ENCODE results near the gene HEYL. TPM values are rescaled to one million over a fixed set of nuclear protein-coding genes. Genes with fewer than 3 reads are reported as not detected.
A peak's percentile ranks its signal among the peaks of the same experiment; 100 is the strongest.

HEYL gene
- polyA plus RNA-seq, 4 donors = 1.1 to 4.7 (median 3.4) TPM; not detected in 1

DNA sequence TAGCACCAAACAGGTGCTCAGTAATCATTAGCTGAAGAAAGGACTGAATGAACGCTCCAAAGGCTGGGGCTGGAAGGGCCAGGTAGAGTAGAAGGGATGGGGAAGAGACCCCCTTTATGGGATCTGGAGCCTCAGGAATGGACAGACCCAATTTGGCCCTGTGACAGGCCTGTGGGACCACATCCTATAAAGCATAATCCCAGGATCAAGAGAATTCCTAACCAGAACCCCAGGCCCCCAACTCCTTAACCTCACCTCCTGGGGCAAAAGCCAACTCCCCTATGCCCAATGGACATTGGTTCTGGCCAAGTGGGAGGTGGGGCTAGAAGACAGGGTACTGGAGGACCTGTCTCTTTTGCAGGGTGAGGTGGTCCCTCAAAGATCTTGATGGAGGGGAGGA lies 42.6 kb upstream of the HEYL start:
- WGBS, 3 donors = 35 to 65% (median 65%) methylated on average over 1 of the region's 1 CpG
- no peak for DNase-seq
- Histone ChIP-seq H3K27me3 (ENCODE audit: control insufficient read depth in 3 of 3, insufficient read depth in 3 of 3, low read length in 3 of 3) (peaks cover 8 to 73% (median 9%) of the 10 kb centered on the region in 3 donors), H3K4me3 (ENCODE audit: low read depth in 1 of 3, low read length in 3 of 3) (no peak overlapping the region), H3K27ac (ENCODE audit: low read depth in 1 of 3, low read length in 2 of 3) (no peak overlapping the region), H3K4me1 (ENCODE audit: control insufficient read depth in 3 of 3, insufficient read depth in 2 of 3, low read depth in 1 of 3, low read length in 2 of 3) (no peaks in the 10 kb centered on the region), H3K36me3 (ENCODE audit: control insufficient read depth in 3 of 3, insufficient read depth in 2 of 3, low read depth in 1 of 3, low read length in 3 of 3) (no peaks in the 10 kb centered on the region), H3K9me3 (ENCODE audit: control insufficient read depth in 2 of 2, insufficient read depth in 1 of 2, low read depth in 1 of 2, low read length in 1 of 2) (no peaks in the 10 kb centered on the region)
- FAIRE-seq = no peak

DNA sequence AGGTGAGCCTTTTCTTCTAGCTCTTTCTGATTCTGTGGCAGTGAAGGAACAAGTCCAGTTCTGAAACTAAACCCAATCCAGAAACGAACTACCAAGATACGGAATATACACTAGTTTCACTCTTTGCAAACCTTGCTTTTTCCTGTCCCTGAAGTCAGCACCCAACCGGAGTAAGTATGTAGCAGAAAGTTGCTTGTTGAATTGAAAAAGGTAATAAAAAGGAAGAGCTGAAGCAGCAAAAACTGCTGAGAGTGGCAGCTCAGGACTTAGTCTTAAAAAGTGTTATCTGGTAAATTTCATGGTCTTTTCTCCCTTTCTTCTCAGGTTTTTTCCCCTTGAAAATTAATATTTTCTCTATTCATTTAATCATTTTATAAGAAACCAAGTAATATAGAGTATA lies 41.9 kb upstream of the HEYL start:
- Histone ChIP-seq H3K27me3 (ENCODE audit: control insufficient read depth in 3 of 3, insufficient read depth in 3 of 3, low read length in 3 of 3) (peaks cover 8 to 72% (median 9%) of the 10 kb centered on the region in 3 donors), H3K27ac (ENCODE audit: low read depth in 1 of 3, low read length in 2 of 3) (no peak overlapping the region), H3K9me3 (ENCODE audit: control insufficient read depth in 2 of 2, insufficient read depth in 1 of 2, low read depth in 1 of 2, low read length in 1 of 2) (no peaks in the 10 kb centered on the region), H3K36me3 (ENCODE audit: control insufficient read depth in 3 of 3, insufficient read depth in 2 of 3, low read depth in 1 of 3, low read length in 3 of 3) (no peaks in the 10 kb centered on the region), H3K4me3 (ENCODE audit: low read depth in 1 of 3, low read length in 3 of 3) (no peak overlapping the region), H3K4me1 (ENCODE audit: control insufficient read depth in 3 of 3, insufficient read depth in 2 of 3, low read depth in 1 of 3, low read length in 2 of 3) (no peaks in the 10 kb centered on the region)
- no peak for DNase-seq
- FAIRE-seq = no peak
- WGBS, 3 donors = 69 to 74% (median 71%) methylated on average over 3 of the region's 3 CpGs

DNA sequence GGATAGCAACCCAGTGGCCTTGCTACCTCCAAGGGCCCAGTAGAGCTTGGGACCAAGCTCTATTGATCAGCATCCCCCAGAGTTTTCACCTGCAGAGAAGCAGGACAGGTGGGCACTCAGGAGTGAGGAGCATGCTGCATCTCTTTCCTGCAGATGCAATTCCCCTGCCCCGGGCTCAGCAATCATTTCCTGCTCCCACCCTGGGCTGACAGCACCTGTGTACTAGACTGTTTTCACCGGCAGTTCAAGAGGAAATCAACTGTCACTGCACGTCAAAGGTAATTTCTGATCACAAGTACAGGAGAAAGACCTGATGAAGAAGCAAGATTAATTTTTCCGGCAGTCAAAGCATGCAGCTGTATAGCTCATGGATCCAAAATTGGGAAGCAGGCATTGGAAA lies 41.3 kb upstream of the HEYL start:
- Histone ChIP-seq H3K4me1 (ENCODE audit: control insufficient read depth in 3 of 3, insufficient read depth in 2 of 3, low read depth in 1 of 3, low read length in 2 of 3) (no peaks in the 10 kb centered on the region), H3K9me3 (ENCODE audit: control insufficient read depth in 2 of 2, insufficient read depth in 1 of 2, low read depth in 1 of 2, low read length in 1 of 2) (no peaks in the 10 kb centered on the region), H3K27ac (ENCODE audit: low read depth in 1 of 3, low read length in 2 of 3) (no peak overlapping the region), H3K27me3 (ENCODE audit: control insufficient read depth in 3 of 3, insufficient read depth in 3 of 3, low read length in 3 of 3) (peaks cover 8 to 70% (median 9%) of the 10 kb centered on the region in 3 donors), H3K36me3 (ENCODE audit: control insufficient read depth in 3 of 3, insufficient read depth in 2 of 3, low read depth in 1 of 3, low read length in 3 of 3) (no peaks in the 10 kb centered on the region), H3K4me3 (ENCODE audit: low read depth in 1 of 3, low read length in 3 of 3) (no peak overlapping the region)
- DNase-seq (no peak), FAIRE-seq (no peak)
- WGBS, 3 donors = 60 to 69% (median 63%) methylated on average over 4 of the region's 4 CpGs

DNA sequence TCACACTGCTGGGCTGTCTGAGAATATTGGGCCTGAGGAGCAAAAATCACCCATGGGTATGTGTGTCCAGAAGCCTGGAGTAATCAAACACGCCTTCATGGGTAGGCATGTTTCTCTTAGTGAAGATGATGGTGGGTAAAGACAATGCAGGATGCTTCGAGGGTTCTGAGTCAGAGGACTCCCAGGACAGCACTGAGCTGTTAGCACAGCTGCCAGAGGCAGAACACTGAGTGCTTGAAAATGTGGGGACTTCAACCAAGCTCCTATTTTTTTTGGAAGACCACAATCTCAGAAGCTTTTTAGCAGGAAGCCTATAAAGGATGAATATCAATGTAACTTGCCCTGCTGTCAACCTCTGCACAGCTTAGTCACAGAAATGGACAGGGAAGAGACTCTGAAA lies 40.4 kb upstream of the HEYL start:
- no peaks in the 10 kb centered on the region for H3K36me3 ChIP-seq (ENCODE audit: control insufficient read depth in 3 of 3, insufficient read depth in 2 of 3, low read depth in 1 of 3, low read length in 3 of 3)
- no peaks in the 10 kb centered on the region for H3K4me1 ChIP-seq (ENCODE audit: control insufficient read depth in 3 of 3, insufficient read depth in 2 of 3, low read depth in 1 of 3, low read length in 2 of 3)
- H3K27ac ChIP-seq (ENCODE audit: low read depth in 1 of 3, low read length in 2 of 3) = no peak overlapping the region
- DNase-seq = no peak
- WGBS, 3 donors = 66 to 79% (median 66%) methylated on average over 2 of the region's 2 CpGs
- H3K9me3 ChIP-seq (ENCODE audit: control insufficient read depth in 2 of 2, insufficient read depth in 1 of 2, low read depth in 1 of 2, low read length in 1 of 2) = no peaks in the 10 kb centered on the region
- no peak for FAIRE-seq
- H3K27me3 ChIP-seq (ENCODE audit: control insufficient read depth in 3 of 3, insufficient read depth in 3 of 3, low read length in 3 of 3) = peaks cover 8 to 65% (median 9%) of the 10 kb centered on the region in 3 donors
- no peak overlapping the region for H3K4me3 ChIP-seq (ENCODE audit: low read depth in 1 of 3, low read length in 3 of 3)

DNA sequence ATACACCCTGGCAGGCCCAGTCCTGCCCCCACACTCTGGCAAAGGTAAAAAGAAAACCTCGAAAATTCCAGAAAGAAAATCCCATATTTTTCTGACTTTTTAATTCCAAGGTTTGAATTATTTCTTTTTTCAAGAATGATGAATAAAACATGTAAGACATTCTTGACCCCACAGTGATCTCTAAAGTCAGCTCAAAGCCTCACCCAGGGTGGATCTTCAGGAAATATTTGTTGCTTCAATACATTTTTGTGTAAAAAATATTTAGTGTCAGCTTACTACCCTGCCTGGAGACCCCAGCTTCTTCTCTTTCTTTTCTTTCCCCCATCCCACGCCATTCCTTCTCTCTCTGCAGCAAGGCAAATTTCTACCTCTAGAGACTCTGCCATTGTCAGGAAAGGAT lies 39.4 kb upstream of the HEYL start:
- no peaks in the 10 kb centered on the region for H3K9me3 ChIP-seq (ENCODE audit: control insufficient read depth in 2 of 2, insufficient read depth in 1 of 2, low read depth in 1 of 2, low read length in 1 of 2)
- 74 to 80% (median 77%) methylated on average over 2 of the region's 2 CpGs for WGBS, 3 donors
- H3K27me3 ChIP-seq (ENCODE audit: control insufficient read depth in 3 of 3, insufficient read depth in 3 of 3, low read length in 3 of 3) = peaks cover 3 to 58% (median 6%) of the 10 kb centered on the region in 3 donors
- DNase-seq = no peak
- no peaks in the 10 kb centered on the region for H3K36me3 ChIP-seq (ENCODE audit: control insufficient read depth in 3 of 3, insufficient read depth in 2 of 3, low read depth in 1 of 3, low read length in 3 of 3)
- FAIRE-seq = no peak
- no peaks in the 10 kb centered on the region for H3K4me1 ChIP-seq (ENCODE audit: control insufficient read depth in 3 of 3, insufficient read depth in 2 of 3, low read depth in 1 of 3, low read length in 2 of 3)
- no peak overlapping the region for H3K27ac ChIP-seq (ENCODE audit: low read depth in 1 of 3, low read length in 2 of 3)
- H3K4me3 ChIP-seq (ENCODE audit: low read depth in 1 of 3, low read length in 3 of 3) = no peak overlapping the region

DNA sequence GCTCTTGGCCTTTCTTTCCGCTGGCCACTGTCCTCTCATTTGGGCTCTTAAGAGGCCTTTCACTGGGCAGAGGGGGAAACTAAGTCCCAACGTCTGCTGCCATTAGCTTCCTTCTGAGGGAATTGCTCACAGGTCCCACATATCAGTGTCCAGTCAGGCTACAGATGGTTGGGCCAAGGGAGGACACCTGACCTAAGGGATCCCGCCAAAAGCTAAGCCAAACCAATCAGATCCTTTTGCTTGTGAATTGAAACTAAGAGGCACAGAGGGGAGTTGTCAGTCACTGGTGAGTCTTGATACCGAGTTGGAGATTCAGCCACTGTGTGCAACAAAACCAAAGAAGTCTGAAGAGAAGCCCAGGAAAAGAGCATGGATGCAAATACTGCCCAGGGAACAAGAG lies 38.2 kb upstream of the HEYL start:
- DNase-seq = no peak
- Histone ChIP-seq H3K9me3 (ENCODE audit: control insufficient read depth in 2 of 2, insufficient read depth in 1 of 2, low read depth in 1 of 2, low read length in 1 of 2) (no peaks in the 10 kb centered on the region), H3K36me3 (ENCODE audit: control insufficient read depth in 3 of 3, insufficient read depth in 2 of 3, low read depth in 1 of 3, low read length in 3 of 3) (no peaks in the 10 kb centered on the region), H3K4me1 (ENCODE audit: control insufficient read depth in 3 of 3, insufficient read depth in 2 of 3, low read depth in 1 of 3, low read length in 2 of 3) (no peaks in the 10 kb centered on the region), H3K4me3 (ENCODE audit: low read depth in 1 of 3, low read length in 3 of 3) (no peak overlapping the region), H3K27ac (ENCODE audit: low read depth in 1 of 3, low read length in 2 of 3) (no peak overlapping the region), H3K27me3 (ENCODE audit: control insufficient read depth in 3 of 3, insufficient read depth in 3 of 3, low read length in 3 of 3) (peaks cover 3 to 58% (median 6%) of the 10 kb centered on the region in 3 donors)
- no peak for FAIRE-seq
- 74 to 82% (median 78%) methylated on average over 4 of the region's 4 CpGs for WGBS, 3 donors

DNA sequence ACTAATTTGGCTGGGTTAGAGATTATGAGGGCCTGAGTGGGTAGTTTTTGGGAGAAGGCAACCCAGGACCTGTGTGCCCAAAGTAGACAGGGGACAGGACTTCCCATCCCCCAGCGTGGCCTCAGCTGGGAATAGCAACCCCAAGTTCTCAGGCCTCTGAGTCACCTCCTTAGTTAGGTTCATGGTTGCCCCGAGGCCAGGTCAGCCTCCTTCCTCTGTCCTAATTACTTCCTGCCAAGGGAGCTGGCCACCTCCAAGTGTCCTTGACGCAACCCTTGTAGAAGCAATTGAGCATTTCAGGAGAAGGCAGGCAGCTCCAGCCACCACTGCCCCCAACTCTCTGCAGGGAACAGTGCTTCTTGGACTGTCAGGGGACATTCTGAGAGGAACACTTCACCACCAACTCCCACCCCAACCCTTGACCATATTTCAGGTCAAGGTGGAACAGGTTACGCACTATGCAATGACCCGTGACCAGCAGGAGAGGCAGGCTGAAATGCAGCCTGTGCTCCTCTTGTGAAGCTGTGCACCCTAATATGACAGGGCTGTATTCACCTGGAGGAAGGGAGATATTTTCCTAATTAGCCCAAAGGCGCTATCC lies 37.6 kb upstream of the HEYL start:
- peaks cover 3 to 58% (median 4%) of the 10 kb centered on the region in 3 donors for H3K27me3 ChIP-seq (ENCODE audit: control insufficient read depth in 3 of 3, insufficient read depth in 3 of 3, low read length in 3 of 3)
- WGBS, 3 donors = 81 to 85% (median 83%) methylated on average over 6 of the region's 6 CpGs
- FAIRE-seq (no peak), DNase-seq (no peak)
- H3K9me3 ChIP-seq (ENCODE audit: control insufficient read depth in 2 of 2, insufficient read depth in 1 of 2, low read depth in 1 of 2, low read length in 1 of 2) = no peaks in the 10 kb centered on the region
- H3K36me3 ChIP-seq (ENCODE audit: control insufficient read depth in 3 of 3, insufficient read depth in 2 of 3, low read depth in 1 of 3, low read length in 3 of 3) = no peaks in the 10 kb centered on the region
- no peak overlapping the region for H3K27ac ChIP-seq (ENCODE audit: low read depth in 1 of 3, low read length in 2 of 3)
- H3K4me3 ChIP-seq (ENCODE audit: low read depth in 1 of 3, low read length in 3 of 3) = no peak overlapping the region
- H3K4me1 ChIP-seq (ENCODE audit: control insufficient read depth in 3 of 3, insufficient read depth in 2 of 3, low read depth in 1 of 3, low read length in 2 of 3) = no peaks in the 10 kb centered on the region

DNA sequence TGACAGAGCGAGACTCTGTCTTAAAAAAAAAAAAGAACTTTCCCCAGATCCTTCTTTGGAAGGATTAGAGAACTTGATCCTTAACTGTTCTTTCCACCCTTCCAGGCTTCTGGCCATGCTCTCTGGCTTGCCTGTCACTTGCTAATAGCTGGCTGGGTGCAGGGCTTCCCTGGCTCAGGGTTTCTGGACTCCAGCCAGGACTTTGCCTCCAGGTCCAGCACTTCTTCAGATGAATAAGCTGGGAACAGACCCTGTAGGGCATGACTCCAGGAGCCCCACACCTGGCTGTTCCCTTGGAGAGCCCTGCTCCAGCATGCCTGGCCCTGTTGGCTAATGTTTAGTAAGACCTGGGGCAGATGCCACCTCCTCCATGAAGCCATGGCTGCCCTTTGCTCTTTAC lies 35.8 kb upstream of the HEYL start:
- no peak for FAIRE-seq

DNA sequence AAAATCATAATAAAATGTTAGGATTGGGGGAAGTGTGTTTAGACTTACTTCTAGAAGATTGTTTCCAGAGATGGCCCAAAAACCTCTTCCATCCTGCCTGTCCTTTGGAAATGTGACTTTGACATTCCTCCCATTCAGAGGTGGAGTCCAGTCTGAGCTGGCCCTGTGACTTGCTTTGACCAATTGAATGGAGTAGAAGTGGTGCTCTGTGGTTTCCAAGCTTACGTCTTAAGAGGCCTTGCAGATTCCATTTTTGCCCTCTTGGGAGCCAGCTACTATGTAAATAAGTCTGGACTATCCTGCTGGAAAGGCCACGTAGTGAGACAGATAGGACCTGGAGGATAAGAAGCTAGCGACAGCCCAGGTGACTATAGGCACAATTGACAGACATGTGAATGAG lies 33.8 kb upstream of the HEYL start:
- H3K27ac ChIP-seq (ENCODE audit: low read depth in 1 of 3, low read length in 2 of 3) = no peak overlapping the region
- no peak overlapping the region for H3K4me3 ChIP-seq (ENCODE audit: low read depth in 1 of 3, low read length in 3 of 3)
- DNase-seq = no peak
- no peaks in the 10 kb centered on the region for H3K36me3 ChIP-seq (ENCODE audit: control insufficient read depth in 3 of 3, insufficient read depth in 2 of 3, low read depth in 1 of 3, low read length in 3 of 3)
- H3K9me3 ChIP-seq (ENCODE audit: control insufficient read depth in 2 of 2, insufficient read depth in 1 of 2, low read depth in 1 of 2, low read length in 1 of 2) = no peaks in the 10 kb centered on the region
- no peaks in the 10 kb centered on the region for H3K4me1 ChIP-seq (ENCODE audit: control insufficient read depth in 3 of 3, insufficient read depth in 2 of 3, low read depth in 1 of 3, low read length in 2 of 3)
- peaks cover 6 to 63% (median 11%) of the 10 kb centered on the region in 3 donors for H3K27me3 ChIP-seq (ENCODE audit: control insufficient read depth in 3 of 3, insufficient read depth in 3 of 3, low read length in 3 of 3)
- WGBS, 3 donors = 88 to 89% (median 89%) methylated on average over 3 of the region's 3 CpGs
- no peak for FAIRE-seq

More for the DNA sequence above, 35.8 kb upstream of the HEYL start:
- WGBS, 3 donors = 88 to 94% (median 94%) methylated on average over 1 of the region's 1 CpG
- Histone ChIP-seq H3K27me3 (ENCODE audit: control insufficient read depth in 3 of 3, insufficient read depth in 3 of 3, low read length in 3 of 3) (peaks cover 6 to 59% (median 11%) of the 10 kb centered on the region in 3 donors), H3K9me3 (ENCODE audit: control insufficient read depth in 2 of 2, insufficient read depth in 1 of 2, low read depth in 1 of 2, low read length in 1 of 2) (no peaks in the 10 kb centered on the region), H3K36me3 (ENCODE audit: control insufficient read depth in 3 of 3, insufficient read depth in 2 of 3, low read depth in 1 of 3, low read length in 3 of 3) (no peaks in the 10 kb centered on the region), H3K27ac (ENCODE audit: low read depth in 1 of 3, low read length in 2 of 3) (no peak overlapping the region), H3K4me1 (ENCODE audit: control insufficient read depth in 3 of 3, insufficient read depth in 2 of 3, low read depth in 1 of 3, low read length in 2 of 3) (no peaks in the 10 kb centered on the region), H3K4me3 (ENCODE audit: low read depth in 1 of 3, low read length in 3 of 3) (no peak overlapping the region)
- DNase-seq = peak in 1 of 2 donors; percentile 41
